ENCODE measurements around the gene SLC10A1.

- TF ChIP-seq EZH2 (IDR thresholded peaks at IDR 0.05; ENCODE audit: insufficient read depth, poor library complexity, severe bottlenecking), result no peak
- no peak for TF ChIP-seq EZH2phosphoT487 (IDR thresholded peaks at IDR 0.05; ENCODE audit: insufficient read depth, low read depth)
These were observed 15.7 kb upstream of the SLC10A1 start for GRCh38 chr14:69812711-69813110.

Measured in GM23248 (cell line).